Liver (tissue), 9 donors: ENCODE results near the gene RNF141. TPM values are rescaled to one million over a fixed set of nuclear protein-coding genes. Genes with fewer than 3 reads are reported as not detected.

Experiments
- DNase-seq: peaks from one replicate; pipeline ENCODE4 v3.0.0-alpha.2; 2017; ENCODE audit warnings: low spot score
- H3K27ac ChIP-seq, 2 donors: one replicate each; pipeline ENCODE4 v1.7.0; 2013; ENCODE audit warnings: inconsistent platforms in 2 of 2, low read length in 2 of 2, control low read depth in 1 of 2, low read depth in 1 of 2, mild to moderate bottlenecking in 1 of 2
- H3K27me3 ChIP-seq, 4 donors: one replicate each; pipeline versions ENCODE4 v1.6.1 to v1.7.0; 2013; ENCODE audit warnings: low read length in 3 of 4, inconsistent platforms in 1 of 4, mild to moderate bottlenecking in 1 of 4, moderate library complexity in 1 of 4; ENCODE audit not compliant: control insufficient read depth in 4 of 4, insufficient read depth in 4 of 4
- H3K36me3 ChIP-seq, 4 donors: one replicate each; pipeline versions ENCODE4 v1.6.1 to v1.7.0; 2013; ENCODE audit warnings: low read length in 3 of 4, mild to moderate bottlenecking in 3 of 4, low read depth in 1 of 4, moderate library complexity in 1 of 4; ENCODE audit not compliant: control insufficient read depth in 4 of 4, insufficient read depth in 3 of 4
- H3K4me1 ChIP-seq, 4 donors: one replicate each; pipeline versions ENCODE4 v1.6.1 to v1.7.0; 2013; ENCODE audit warnings: low read length in 3 of 4, mild to moderate bottlenecking in 3 of 4, moderate library complexity in 1 of 4; ENCODE audit not compliant: control insufficient read depth in 4 of 4, insufficient read depth in 4 of 4
- H3K4me3 ChIP-seq, 3 donors: one replicate each; pipeline versions ENCODE4 v1.6.1 to v1.7.0; 2013; ENCODE audit warnings: low read length in 3 of 3, control low read depth in 1 of 3, low read depth in 1 of 3, mild to moderate bottlenecking in 1 of 3
- H3K9ac ChIP-seq, 2 donors: one replicate each; pipeline ENCODE4 v1.7.0; 2013; ENCODE audit warnings: low read length in 2 of 2, mild to moderate bottlenecking in 2 of 2, moderate library complexity in 2 of 2, control low read depth in 1 of 2, low read depth in 1 of 2
- H3K9me3 ChIP-seq, 4 donors: one replicate each; pipeline versions ENCODE4 v1.6.1 to v1.7.0; 2013; ENCODE audit warnings: low read length in 3 of 4; ENCODE audit not compliant: control insufficient read depth in 4 of 4
- ATF3 ChIP-seq: IDR thresholded peaks from 2 replicates; pipeline ENCODE4 v1.6.1; 2016; ENCODE audit warnings: antibody characterized with exemption
- CTCF ChIP-seq: fragments of 150-350 bp; IDR thresholded peaks from 2 replicates; pipeline ENCODE4 v1.5.1; 2017; ENCODE audit warnings: improper control_type of control experiment, low read depth, low read length; ENCODE audit not compliant: missing input control
- EGR1 ChIP-seq, 2 donors: IDR thresholded peaks; 2 replicates each; pipeline ENCODE4 v1.6.1; 2016 to 2018; ENCODE audit warnings: antibody characterized with exemption in 2 of 2, low read depth in 2 of 2
- FOXA1 ChIP-seq: IDR thresholded peaks from 2 replicates; pipeline ENCODE4 v1.6.1; 2016; ENCODE audit warnings: antibody characterized with exemption
- FOXA2 ChIP-seq: IDR thresholded peaks from 2 replicates; pipeline ENCODE4 v1.6.1; 2016; ENCODE audit warnings: antibody characterized with exemption
- GABPA ChIP-seq, 2 donors: IDR thresholded peaks in 1 of 2; conservative IDR thresholded peaks in 1 of 2; 2 replicates each; pipeline ENCODE4 v1.6.1; 2016; ENCODE audit warnings: antibody characterized with exemption in 2 of 2, mild to moderate bottlenecking in 1 of 2, moderate library complexity in 1 of 2
- HNF4A ChIP-seq, 2 donors: conservative IDR thresholded peaks; 2 replicates each; pipeline ENCODE4 v1.6.1; 2016; ENCODE audit warnings: antibody characterized with exemption in 2 of 2, mild to moderate bottlenecking in 2 of 2
- HNF4G ChIP-seq: IDR thresholded peaks from 2 replicates; pipeline ENCODE4 v1.6.1; 2016; ENCODE audit warnings: antibody characterized with exemption
- JUND ChIP-seq, 2 donors: IDR thresholded peaks; 2 replicates each; pipeline ENCODE4 v1.6.1; 2016; ENCODE audit warnings: antibody characterized with exemption in 2 of 2
- MAX ChIP-seq: IDR thresholded peaks from 2 replicates; pipeline ENCODE4 v1.6.1; 2016; ENCODE audit warnings: antibody characterized with exemption
- NR2F2 ChIP-seq: IDR thresholded peaks from 2 replicates; pipeline ENCODE4 v1.6.1; 2016; ENCODE audit warnings: antibody characterized with exemption
- RAD21 ChIP-seq, 2 donors: IDR thresholded peaks; 2 replicates each; pipeline ENCODE4 v1.6.1; 2016; ENCODE audit warnings: antibody characterized with exemption in 2 of 2, mild to moderate bottlenecking in 2 of 2
- REST ChIP-seq: IDR thresholded peaks from 2 replicates; pipeline ENCODE4 v1.6.1; 2016; ENCODE audit warnings: antibody characterized with exemption, mild to moderate bottlenecking
- RXRA ChIP-seq, 2 donors: IDR thresholded peaks; 2 replicates each; pipeline ENCODE4 v1.6.1; 2017 to 2018; ENCODE audit warnings: antibody characterized with exemption in 2 of 2, mild to moderate bottlenecking in 1 of 2
- SP1 ChIP-seq: IDR thresholded peaks from 2 replicates; pipeline ENCODE4 v1.6.1; 2018; ENCODE audit warnings: antibody characterized with exemption, mild to moderate bottlenecking
- TAF1 ChIP-seq: conservative IDR thresholded peaks from 2 replicates; pipeline ENCODE4 v1.6.1; 2016; ENCODE audit warnings: antibody characterized with exemption, mild to moderate bottlenecking
- YY1 ChIP-seq: IDR thresholded peaks from 2 replicates; pipeline ENCODE4 v1.6.1; 2016; ENCODE audit warnings: antibody characterized with exemption, mild to moderate bottlenecking
- ZBTB33 ChIP-seq: IDR thresholded peaks from 2 replicates; pipeline ENCODE4 v1.6.1; 2016; ENCODE audit warnings: antibody characterized with exemption
- WGBS: extraction: QIAGEN DNeasy Blood & Tissue Kit; methylation state at CpG from one replicate; pipeline ENCODE4 v1.1.7; 2013; 5-methylcytosine and 5-hydroxymethylcytosine counted together
- polyA plus RNA-seq, 2 donors: library from polyadenylated mRNA; stranded (reverse) in 1 of 2; unstranded in 1 of 2; fragments of 200-250 nt in 1 of 2; fragments of >200 nt in 1 of 2; fragmentation: Nextera tagmentation in 1 of 2; extraction: Ambion mirVana in 1 of 2; gene quantifications; one replicate each; pipeline versions ENCODE4 v1.2.1 to v1.2.3, GENCODE V29; 2013 to 2015
- total RNA-seq, 2 donors: library from RNA; depleted of rRNA; stranded (reverse); fragments of >200 nt; gene quantifications; one replicate each; pipeline ENCODE4 v1.2.3, GENCODE V29; 2014
- donor health status: healthy.
- donor health status: healthy.
- donor health status: healthy.
- donor health status: healthy.
- donor health status: healthy.

Gene RNF141
- total and polyA plus RNA-seq, 4 donors, result 6.9 to 14.6 (median 13.0) TPM

GRCh38 chr11:10541561-10541930 lies 559 bp upstream of the RNF141 start:
- Histone ChIP-seq H3K4me3 (peak overlapping the region in 2 of 3 donors; percentile 41 to 91), H3K27me3 (no peaks in the 10 kb centered on the region), H3K4me1 (peaks cover 0 to 10% (median 7%) of the 10 kb centered on the region in 4 donors), H3K9me3 (no peaks in the 10 kb centered on the region), H3K36me3 (no peaks in the 10 kb centered on the region), H3K27ac (no peak overlapping the region), H3K9ac (no peak overlapping the region)
- no peak for DNase-seq
- TF ChIP-seq YY1 (no peak), SP1 (no peak), RAD21 (IDR thresholded peaks at IDR 0.05) (no peak), HNF4A (conservative IDR thresholded peaks at IDR 0.05) (no peak), CTCF (no peak), RXRA (IDR thresholded peaks at IDR 0.05) (no peak), FOXA2 (no peak), HNF4G (no peak), FOXA1 (no peak), EGR1 (IDR thresholded peaks at IDR 0.05; ENCODE audit: low read depth in 2 of 2) (no peak), REST (no peak), MAX (no peak), ZBTB33 (no peak), NR2F2 (no peak), GABPA (IDR thresholded peaks at IDR 0.05 in 1 of 2, conservative IDR thresholded peaks at IDR 0.05 in 1 of 2) (no peak)
- 57% methylated on average over 5 of the region's 5 CpGs for WGBS

GRCh38 chr11:10540546-10540914 lies 457 bp downstream of the RNF141 start:
- peak overlapping the region; percentile 82 to 98 for H3K9ac ChIP-seq
- TF ChIP-seq RXRA (IDR thresholded peaks at IDR 0.05), result no peak
- TF ChIP-seq EGR1 (IDR thresholded peaks at IDR 0.05; ENCODE audit: low read depth in 2 of 2), result no peak
- no peak for TF ChIP-seq TAF1
- no peak for TF ChIP-seq CTCF
- no peak for TF ChIP-seq ATF3
- no peak for TF ChIP-seq NR2F2
- no peak for TF ChIP-seq JUND (IDR thresholded peaks at IDR 0.05)
- no peak for TF ChIP-seq FOXA1
- DNase-seq, result no peak
- H3K4me1 ChIP-seq, result peaks cover 0 to 10% (median 7%) of the 10 kb centered on the region in 4 donors
- H3K27me3 ChIP-seq, result no peaks in the 10 kb centered on the region
- no peaks in the 10 kb centered on the region for H3K9me3 ChIP-seq
- whole genome bisulfite sequencing, result under 1% methylated on average over 25 of the region's 25 CpGs
- peak overlapping the region; percentile 77 to 87 for H3K27ac ChIP-seq
- peak overlapping the region; percentile 88 to 91 (median 91) for H3K4me3 ChIP-seq
- H3K36me3 ChIP-seq, result no peaks in the 10 kb centered on the region
